Natural killer cell (primary cell): ENCODE measurements around the gene CAVIN3. TPM values are rescaled to one million over a fixed set of nuclear protein-coding genes. Genes with fewer than 3 reads are reported as not detected.

Experiments
- ATAC-seq, 3 donors: fragments of 150-1000 bp in 2 of 3; fragments of 200-7000 bp in 1 of 3; cut with Tn5 transposase; 1 replicate in 1 of 3; 2 replicates in 2 of 3; pipeline ENCODE4 v1.10.0; 2021; ENCODE audit warnings: mild to moderate bottlenecking in 2 of 3, moderate library complexity in 2 of 3
- DNase-seq, 2 donors: peaks; one replicate each; pipeline versions ENCODE4 v3.0.0 to v3.0.0-alpha.2; 2013 to 2021; ENCODE audit warnings: mixed read lengths in 1 of 2
- H3K27ac ChIP-seq: one replicate; pipeline ENCODE4 v1.5.1; 2013; ENCODE audit warnings: mild to moderate bottlenecking, low read length
- H3K27me3 ChIP-seq: one replicate; pipeline ENCODE4 v1.6.1; 2013; ENCODE audit warnings: low read length; ENCODE audit not compliant: control insufficient read depth, insufficient read depth
- H3K36me3 ChIP-seq: one replicate; pipeline ENCODE4 v1.6.1; 2013; ENCODE audit warnings: low read length; ENCODE audit not compliant: control insufficient read depth, insufficient read depth
- H3K4me1 ChIP-seq: one replicate; pipeline ENCODE4 v1.6.1; 2013; ENCODE audit warnings: low read length; ENCODE audit not compliant: control insufficient read depth, insufficient read depth
- H3K4me3 ChIP-seq: one replicate; pipeline ENCODE4 v1.5.1; 2013; ENCODE audit warnings: low read length
- H3K9me3 ChIP-seq: one replicate; pipeline ENCODE4 v1.6.1; 2013; ENCODE audit warnings: low read length; ENCODE audit not compliant: control insufficient read depth, insufficient read depth
- H3K27ac Mint-ChIP-seq, 2 donors: one replicate each; pipeline ENCODE4 v1.8.0; 2022; ENCODE audit warnings: mild to moderate bottlenecking in 2 of 2, mixed read lengths in 2 of 2, moderate library complexity in 1 of 2
- H3K27me3 Mint-ChIP-seq, 2 donors: one replicate each; pipeline ENCODE4 v1.8.0; 2022; ENCODE audit warnings: low read depth in 2 of 2, mixed read lengths in 2 of 2
- H3K36me3 Mint-ChIP-seq: one replicate; pipeline ENCODE4 v1.8.0; 2022; ENCODE audit warnings: mixed read lengths
- H3K4me1 Mint-ChIP-seq, 2 donors: one replicate each; pipeline ENCODE4 v1.8.0; 2022; ENCODE audit warnings: mixed read lengths in 2 of 2
- H3K4me3 Mint-ChIP-seq: one replicate; pipeline ENCODE4 v1.8.0; 2022; ENCODE audit warnings: mild to moderate bottlenecking, moderate library complexity, mixed read lengths
- H3K9me3 Mint-ChIP-seq, 2 donors: one replicate each; pipeline ENCODE4 v1.8.0; 2022; ENCODE audit warnings: mixed read lengths in 2 of 2
- WGBS: methylation state at CpG from one replicate; pipeline ENCODE4 v1.1.7; 2013; ENCODE audit warnings: missing lambda C conversion rate; ENCODE audit not compliant: insufficient coverage; 5-methylcytosine and 5-hydroxymethylcytosine counted together
- intact Hi-C: fragments of 100-400 bp; cut with micrococcal nuclease; formaldehyde crosslinking; loops from one replicate; pipeline ENCODE4 v1.14.2; 2022
- total RNA-seq, 4 donors: library from RNA; stranded (reverse); fragments of 120-200 nt in 1 of 4; gene quantifications; one replicate each; pipeline versions ENCODE4 v1.2.3 to v1.2.4, GENCODE V29; 2013 to 2022
- TF ChIP-seq, protein P1 (sequence below): fragments of 200-600 bp; IDR thresholded peaks from one replicate; pipeline ENCODE4 v1.8.0; 2022; ENCODE audit warnings: antibody characterized with exemption

The CAVIN3 gene
- total RNA-seq, 3 donors from 2014 or later (not counting 1 experiment from before 2014, with no cell fraction given) = not detected

DNA sequence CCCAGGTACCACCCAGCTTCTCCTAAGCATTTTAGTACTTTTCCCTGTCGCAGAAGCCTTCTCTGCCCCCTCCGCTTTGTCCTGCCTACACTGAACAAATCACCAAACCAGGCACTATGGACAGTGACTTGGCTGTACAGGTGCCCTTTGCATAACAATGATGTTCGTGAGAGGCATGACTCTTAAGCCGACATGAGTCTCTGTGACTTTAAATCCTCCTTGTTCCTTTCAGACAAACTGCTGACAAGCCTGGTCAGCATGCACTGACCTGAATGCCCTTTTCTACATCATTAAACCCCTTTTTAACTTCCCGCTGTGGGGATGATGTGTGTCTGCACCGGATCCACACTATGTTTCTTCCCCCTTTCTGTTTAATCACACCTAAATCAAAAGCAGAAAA lies 16.6 kb downstream of the CAVIN3 start:
- Histone ChIP-seq H3K4me1 (no peaks in the 10 kb centered on the region), H3K9me3 (no peaks in the 10 kb centered on the region), H3K4me3 (no peak overlapping the region), H3K27me3 (no peaks in the 10 kb centered on the region), H3K36me3 (no peaks in the 10 kb centered on the region), H3K27ac (no peak overlapping the region)
- intact Hi-C loops = no loop called here
- Mint-ChIP-seq H3K4me1 (no peaks in the 10 kb centered on the region), H3K9me3 (no peaks in the 10 kb centered on the region), H3K36me3 (no peaks in the 10 kb centered on the region), H3K27ac (no peak overlapping the region), H3K27me3 (peaks cover 14 to 34% of the 10 kb centered on the region in 2 donors), H3K4me3 (no peak overlapping the region)
- TF ChIP-seq, protein P1, sequence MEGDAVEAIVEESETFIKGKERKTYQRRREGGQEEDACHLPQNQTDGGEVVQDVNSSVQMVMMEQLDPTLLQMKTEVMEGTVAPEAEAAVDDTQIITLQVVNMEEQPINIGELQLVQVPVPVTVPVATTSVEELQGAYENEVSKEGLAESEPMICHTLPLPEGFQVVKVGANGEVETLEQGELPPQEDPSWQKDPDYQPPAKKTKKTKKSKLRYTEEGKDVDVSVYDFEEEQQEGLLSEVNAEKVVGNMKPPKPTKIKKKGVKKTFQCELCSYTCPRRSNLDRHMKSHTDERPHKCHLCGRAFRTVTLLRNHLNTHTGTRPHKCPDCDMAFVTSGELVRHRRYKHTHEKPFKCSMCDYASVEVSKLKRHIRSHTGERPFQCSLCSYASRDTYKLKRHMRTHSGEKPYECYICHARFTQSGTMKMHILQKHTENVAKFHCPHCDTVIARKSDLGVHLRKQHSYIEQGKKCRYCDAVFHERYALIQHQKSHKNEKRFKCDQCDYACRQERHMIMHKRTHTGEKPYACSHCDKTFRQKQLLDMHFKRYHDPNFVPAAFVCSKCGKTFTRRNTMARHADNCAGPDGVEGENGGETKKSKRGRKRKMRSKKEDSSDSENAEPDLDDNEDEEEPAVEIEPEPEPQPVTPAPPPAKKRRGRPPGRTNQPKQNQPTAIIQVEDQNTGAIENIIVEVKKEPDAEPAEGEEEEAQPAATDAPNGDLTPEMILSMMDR = no peak
- DNase-seq (no peak), ATAC-seq (no peak)
- 93% methylated on average over 6 of the region's 6 CpGs for WGBS

DNA sequence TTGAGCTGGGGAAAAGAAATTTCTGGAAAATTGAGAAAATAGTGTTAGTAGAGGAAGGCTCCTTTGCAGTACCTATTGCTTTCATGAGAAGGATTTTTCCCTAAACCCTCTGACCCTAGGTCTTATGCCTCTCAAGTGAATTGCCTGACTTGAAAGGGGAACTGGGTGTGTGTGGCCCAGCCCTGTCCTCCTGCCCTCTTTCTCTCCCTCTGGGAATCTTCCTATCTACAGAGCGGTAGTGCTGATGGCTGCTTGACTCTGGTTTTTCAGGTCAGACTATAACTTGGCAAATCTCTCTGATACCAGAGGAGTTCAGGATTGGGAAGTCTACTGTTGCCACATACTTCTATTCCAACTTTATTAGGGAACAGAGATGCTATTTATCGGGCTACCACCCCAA lies 19.2 kb downstream of the CAVIN3 start:
- H3K4me3 Mint-ChIP-seq = no peak overlapping the region
- DNase-seq = no peak
- H3K27ac Mint-ChIP-seq = no peak overlapping the region
- no peaks in the 10 kb centered on the region for H3K36me3 ChIP-seq
- H3K9me3 ChIP-seq = no peaks in the 10 kb centered on the region
- no peak for ATAC-seq
- H3K4me1 Mint-ChIP-seq = no peaks in the 10 kb centered on the region
- H3K9me3 Mint-ChIP-seq = no peaks in the 10 kb centered on the region
- H3K27me3 ChIP-seq = no peaks in the 10 kb centered on the region
- no peak overlapping the region for H3K27ac ChIP-seq
- TF ChIP-seq, protein P1 = no peak
- H3K27me3 Mint-ChIP-seq = peaks cover 9 to 33% of the 10 kb centered on the region in 2 donors
- H3K36me3 Mint-ChIP-seq = no peaks in the 10 kb centered on the region
- no peaks in the 10 kb centered on the region for H3K4me1 ChIP-seq
- intact Hi-C loops = no loop called here
- WGBS = 100% methylated on average over 1 of the region's 2 CpGs
- H3K4me3 ChIP-seq = no peak overlapping the region

DNA sequence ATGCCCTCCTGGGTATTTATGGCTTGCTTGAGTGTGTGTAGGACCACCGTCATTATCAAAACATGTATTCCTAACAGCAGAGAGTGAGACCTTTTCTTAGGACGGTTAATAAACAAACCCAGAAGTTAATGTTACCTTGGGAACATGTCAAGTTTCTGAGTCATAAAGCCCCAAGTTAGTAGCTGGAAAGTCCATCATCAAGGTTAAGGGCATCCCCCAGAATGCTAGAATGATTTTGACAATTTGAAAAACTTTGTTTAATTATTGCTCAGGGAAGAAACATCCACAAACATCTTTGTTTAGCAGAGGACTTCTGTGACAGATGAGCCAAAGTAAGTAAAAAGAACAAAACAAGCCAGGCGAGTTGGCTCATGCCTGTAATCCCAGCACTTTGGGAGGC lies 20.0 kb downstream of the CAVIN3 start:
- no peaks in the 10 kb centered on the region for H3K27me3 ChIP-seq
- no peak overlapping the region for H3K27ac ChIP-seq
- H3K27me3 Mint-ChIP-seq = peaks cover 12 to 30% of the 10 kb centered on the region in 2 donors
- no peak overlapping the region for H3K4me3 ChIP-seq
- intact Hi-C loops = no loop called here
- no peaks in the 10 kb centered on the region for H3K36me3 Mint-ChIP-seq
- TF ChIP-seq, protein P1 = no peak
- no peaks in the 10 kb centered on the region for H3K4me1 ChIP-seq
- no peaks in the 10 kb centered on the region for H3K9me3 Mint-ChIP-seq
- 82% methylated on average over 3 of the region's 3 CpGs for WGBS
- no peaks in the 10 kb centered on the region for H3K4me1 Mint-ChIP-seq
- no peak overlapping the region for H3K27ac Mint-ChIP-seq
- H3K4me3 Mint-ChIP-seq = no peak overlapping the region
- DNase-seq = no peak
- H3K36me3 ChIP-seq = no peaks in the 10 kb centered on the region
- no peaks in the 10 kb centered on the region for H3K9me3 ChIP-seq
- ATAC-seq = no peak

DNA sequence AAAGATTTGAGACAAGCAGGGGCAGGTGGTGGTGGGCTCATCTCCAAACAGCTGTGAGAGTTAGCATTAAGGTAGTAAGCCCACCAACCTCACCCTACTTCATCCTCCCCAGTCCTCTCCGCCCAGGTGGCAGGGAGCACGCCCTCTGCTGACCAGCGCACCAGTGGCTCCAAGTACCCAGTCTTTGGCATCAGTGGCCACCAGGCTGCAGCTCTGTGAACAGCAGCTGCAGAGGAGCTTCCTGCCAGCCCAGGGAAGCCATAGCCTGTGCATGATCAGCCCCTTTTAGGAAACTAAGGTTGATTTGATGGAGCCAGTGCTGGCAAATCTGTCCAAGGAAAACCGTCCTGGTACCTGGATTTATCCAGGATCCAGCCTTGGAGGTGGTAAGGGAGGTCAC lies 21.7 kb downstream of the CAVIN3 start:
- intact Hi-C loops = no loop called here
- peak; percentile 46 to 78 (median 46) for ATAC-seq
- Mint-ChIP-seq H3K27me3 (peaks cover 9 to 26% of the 10 kb centered on the region in 2 donors), H3K4me1 (no peaks in the 10 kb centered on the region), H3K9me3 (no peaks in the 10 kb centered on the region), H3K4me3 (no peak overlapping the region), H3K27ac (no peak overlapping the region), H3K36me3 (no peaks in the 10 kb centered on the region)
- Histone ChIP-seq H3K27ac (no peak overlapping the region), H3K36me3 (no peaks in the 10 kb centered on the region), H3K4me1 (no peaks in the 10 kb centered on the region), H3K27me3 (no peaks in the 10 kb centered on the region), H3K9me3 (no peaks in the 10 kb centered on the region), H3K4me3 (no peak overlapping the region)
- DNase-seq = peak in 1 of 2 donors; percentile 12
- WGBS = 60% methylated on average over 4 of the region's 4 CpGs
- TF ChIP-seq, protein P1 = peak; percentile 14
